Brain microvascular endothelial cell (primary cell): Measurements from ENCODE around the gene CDK10.

Experiments used
- DNase-seq: peaks from one replicate; pipeline ENCODE4 v3.0.0-alpha.2; 2020
- H3K27ac ChIP-seq: fragments of 250-450 bp; sonication (Bioruptor Pico); 2 replicates; pipeline ENCODE4 v1.5.1; 2020; ENCODE audit warnings: mild to moderate bottlenecking, moderate library complexity
- H3K27me3 ChIP-seq: fragments of 250-450 bp; sonication (Bioruptor Pico); replicated peaks from 2 replicates; pipeline ENCODE4 v1.5.1; 2020; ENCODE audit warnings: mild to moderate bottlenecking
- H3K36me3 ChIP-seq: fragments of 250-450 bp; sonication (Bioruptor Pico); replicated peaks from 2 replicates; pipeline ENCODE4 v1.5.1; 2020; ENCODE audit warnings: mild to moderate bottlenecking
- H3K4me3 ChIP-seq: 2 replicates; pipeline ENCODE4 v1.5.1; 2011; ENCODE audit warnings: low read depth, mild to moderate bottlenecking, control low read depth, low read length, moderate library complexity
- in situ Hi-C: cut with HindIII; loops from 2 replicates; pipeline ENCODE4 v1.10.0; 2017; ENCODE audit warnings: low sequenced_read_pairs, low pct_ligation_motif_present
- TF ChIP-seq, protein P1 (sequence below): IDR thresholded peaks from 2 replicates; pipeline ENCODE4 v1.5.1; 2011; ENCODE audit warnings: low read depth, mild to moderate bottlenecking, moderate library complexity, low read length, control low read depth, inconsistent platforms; ENCODE audit errors: missing control alignments

The CDK10 gene

DNA sequence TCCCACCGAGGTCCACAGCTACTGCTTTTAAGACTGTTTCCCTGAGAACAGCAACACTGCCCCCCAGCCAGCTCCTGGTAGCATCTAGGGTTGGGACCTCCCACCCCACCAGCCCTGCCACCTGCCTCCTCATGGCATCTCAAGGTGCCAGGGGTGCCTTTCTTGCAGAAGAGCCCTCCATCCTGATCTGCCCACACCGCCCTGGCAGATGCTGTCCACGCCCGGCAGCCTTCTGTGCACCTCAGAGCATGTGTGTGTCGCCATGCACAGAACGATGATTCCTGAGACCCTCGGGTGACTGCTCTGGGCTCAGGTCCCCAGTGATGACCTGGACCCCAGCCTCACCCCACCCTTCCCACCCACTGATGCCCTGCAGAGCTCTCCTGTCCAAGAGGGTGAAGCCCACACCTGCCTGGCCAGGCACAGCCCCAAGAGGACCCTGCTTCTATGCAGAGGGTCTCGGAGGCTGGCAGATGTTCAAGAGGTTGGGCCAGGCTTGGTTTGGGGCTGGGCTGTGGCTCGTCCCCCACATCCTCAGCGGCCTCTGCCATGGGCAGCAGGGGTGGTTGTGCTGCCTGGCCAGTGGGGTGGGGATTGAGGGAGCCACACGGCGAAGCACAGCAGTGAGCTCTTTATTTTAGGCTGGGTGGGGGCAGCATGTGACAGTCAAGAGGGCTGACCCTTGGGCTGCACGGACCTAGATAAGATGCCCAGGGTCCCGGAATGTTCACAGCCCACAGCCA is 20.2 kb downstream of the CDK10 start:
- Histone ChIP-seq H3K4me3 (no peak overlapping the region), H3K27me3 (no peaks in the 10 kb centered on the region), H3K27ac (no peak overlapping the region), H3K36me3 (no peaks in the 10 kb centered on the region)
- DNase-seq = no peak
- TF ChIP-seq, protein P1, sequence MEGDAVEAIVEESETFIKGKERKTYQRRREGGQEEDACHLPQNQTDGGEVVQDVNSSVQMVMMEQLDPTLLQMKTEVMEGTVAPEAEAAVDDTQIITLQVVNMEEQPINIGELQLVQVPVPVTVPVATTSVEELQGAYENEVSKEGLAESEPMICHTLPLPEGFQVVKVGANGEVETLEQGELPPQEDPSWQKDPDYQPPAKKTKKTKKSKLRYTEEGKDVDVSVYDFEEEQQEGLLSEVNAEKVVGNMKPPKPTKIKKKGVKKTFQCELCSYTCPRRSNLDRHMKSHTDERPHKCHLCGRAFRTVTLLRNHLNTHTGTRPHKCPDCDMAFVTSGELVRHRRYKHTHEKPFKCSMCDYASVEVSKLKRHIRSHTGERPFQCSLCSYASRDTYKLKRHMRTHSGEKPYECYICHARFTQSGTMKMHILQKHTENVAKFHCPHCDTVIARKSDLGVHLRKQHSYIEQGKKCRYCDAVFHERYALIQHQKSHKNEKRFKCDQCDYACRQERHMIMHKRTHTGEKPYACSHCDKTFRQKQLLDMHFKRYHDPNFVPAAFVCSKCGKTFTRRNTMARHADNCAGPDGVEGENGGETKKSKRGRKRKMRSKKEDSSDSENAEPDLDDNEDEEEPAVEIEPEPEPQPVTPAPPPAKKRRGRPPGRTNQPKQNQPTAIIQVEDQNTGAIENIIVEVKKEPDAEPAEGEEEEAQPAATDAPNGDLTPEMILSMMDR = no peak
- in situ Hi-C loops = no loop called here

DNA sequence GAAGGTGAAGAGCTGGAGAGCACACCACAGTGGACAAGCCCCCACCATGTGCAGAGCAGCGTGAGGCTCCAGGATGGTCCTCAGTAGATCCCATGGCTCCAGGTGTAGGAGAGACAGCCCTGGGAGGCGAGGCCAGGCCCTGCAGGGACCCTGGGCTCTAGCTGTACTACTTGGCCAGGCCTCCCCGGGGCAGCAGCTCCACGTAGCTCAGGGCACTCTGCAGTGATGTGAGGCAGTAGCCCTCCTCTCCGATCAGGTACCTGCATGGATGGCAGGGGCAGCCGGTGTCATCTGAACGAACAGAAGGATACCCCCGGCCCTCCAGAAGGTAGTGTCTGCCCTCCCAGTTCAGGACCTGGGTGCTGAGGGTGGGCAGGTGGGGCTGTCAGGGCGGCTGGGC is 21.2 kb downstream of the CDK10 start:
- no peaks in the 10 kb centered on the region for H3K36me3 ChIP-seq
- TF ChIP-seq, protein P1 = no peak
- in situ Hi-C loops = no loop called here

DNA sequence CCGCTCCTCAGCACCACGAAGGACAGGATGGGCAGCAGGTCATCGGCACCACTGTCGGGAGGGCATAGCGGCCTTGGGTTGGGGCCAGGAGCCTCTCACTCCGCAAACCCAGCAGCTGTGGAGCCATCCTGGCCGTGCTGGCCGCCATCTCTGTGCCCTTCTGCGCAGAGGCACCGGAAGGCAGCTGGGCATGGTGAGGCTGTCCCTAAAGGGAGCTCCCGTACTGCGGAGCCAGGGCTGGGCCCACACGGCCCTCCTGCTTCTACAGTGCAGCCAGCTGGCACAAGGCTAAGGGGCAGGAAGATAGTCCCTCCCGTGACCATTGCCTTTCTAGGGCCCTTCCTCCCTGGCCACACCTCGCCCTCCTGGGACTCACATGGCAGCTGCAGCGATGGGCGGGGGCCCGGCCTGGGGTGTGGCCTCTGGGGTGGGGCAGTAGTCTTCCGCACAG is 22.0 kb downstream of the CDK10 start:
- no peak for DNase-seq
- in situ Hi-C loops = no loop called here

More for the DNA sequence above, 21.2 kb downstream of the CDK10 start:
- no peak for DNase-seq
- no peak overlapping the region for H3K4me3 ChIP-seq
- H3K27ac ChIP-seq = no peak overlapping the region
- no peaks in the 10 kb centered on the region for H3K27me3 ChIP-seq

DNA sequence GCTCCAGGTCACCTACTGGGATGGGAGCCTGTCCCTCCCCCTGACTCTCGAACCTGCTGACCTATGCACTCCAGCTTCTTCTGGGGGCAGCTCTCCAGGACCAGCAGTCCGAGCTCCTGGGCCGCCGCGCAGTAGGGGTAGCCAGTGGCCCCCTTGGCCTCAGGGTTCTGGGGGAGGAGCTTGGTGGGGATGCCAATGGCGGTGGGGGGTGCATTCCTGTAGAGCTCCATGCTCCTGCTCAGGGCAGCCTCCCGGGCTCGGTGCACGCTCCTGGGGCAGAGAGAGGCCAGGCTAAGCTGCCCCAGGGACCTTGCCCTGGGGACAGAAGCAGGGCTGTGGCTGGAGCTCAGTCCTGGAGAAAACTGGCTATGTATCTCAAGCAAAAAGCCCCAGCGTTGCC is 22.7 kb downstream of the CDK10 start:
- H3K4me3 ChIP-seq = no peak overlapping the region
- no peak for DNase-seq
- H3K27ac ChIP-seq = no peak overlapping the region
- TF ChIP-seq, protein P1 = no peak
- H3K36me3 ChIP-seq = no peaks in the 10 kb centered on the region
- in situ Hi-C loops = no loop called here
- no peaks in the 10 kb centered on the region for H3K27me3 ChIP-seq

More for the DNA sequence above, 22.0 kb downstream of the CDK10 start:
- Histone ChIP-seq H3K27me3 (no peaks in the 10 kb centered on the region), H3K4me3 (no peak overlapping the region), H3K27ac (no peak overlapping the region), H3K36me3 (no peaks in the 10 kb centered on the region)
- TF ChIP-seq, protein P1 = no peak

DNA sequence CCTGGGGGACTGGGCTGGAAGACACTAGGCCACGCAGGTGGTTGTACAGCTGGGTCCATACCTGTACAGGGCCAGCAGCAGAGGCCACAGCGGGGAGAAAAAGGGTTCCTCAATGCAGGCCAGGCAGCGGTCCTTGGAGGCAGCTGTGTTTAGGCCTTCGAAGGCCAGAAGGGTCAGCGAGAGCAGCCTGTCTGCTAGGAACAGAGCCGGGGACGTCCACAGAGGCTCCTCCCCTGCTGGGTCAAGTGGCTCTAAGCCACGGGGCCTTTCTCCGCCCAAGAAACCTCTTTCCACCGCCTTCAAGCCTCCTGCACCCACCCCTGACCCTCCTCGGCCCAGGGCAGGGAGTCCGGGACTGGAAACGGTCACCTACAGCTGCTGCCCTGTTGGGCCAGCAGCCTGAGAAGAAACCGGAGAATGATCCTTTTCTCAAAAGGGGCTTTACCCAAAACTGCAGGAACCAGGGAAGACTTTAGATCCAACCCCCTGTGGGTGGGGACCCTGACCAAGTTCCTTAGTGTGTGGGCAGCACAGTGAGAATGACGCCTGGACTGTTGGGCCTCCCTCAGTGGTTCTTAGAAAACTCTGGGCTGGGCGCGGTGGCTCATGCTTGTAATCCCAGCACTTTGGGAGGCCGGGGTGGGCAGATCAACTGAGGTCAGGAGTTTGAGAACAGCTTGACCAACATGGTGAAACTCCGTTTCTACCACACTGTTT is 23.4 kb downstream of the CDK10 start:
- no peaks in the 10 kb centered on the region for H3K36me3 ChIP-seq
- no peak for DNase-seq
- H3K27ac ChIP-seq = no peak overlapping the region
- H3K27me3 ChIP-seq = no peaks in the 10 kb centered on the region
- H3K4me3 ChIP-seq = no peak overlapping the region
- TF ChIP-seq, protein P1 = no peak
- in situ Hi-C loops = no loop called here
